GM21390 (cell line): ENCODE data around the gene CD40LG.

ENCODE experiments used
- ATAC-seq: cut with Tn5 transposase; IDR thresholded peaks from one replicate; pipeline ENCODE4 v1.9.1; 2021; ENCODE audit not compliant: unreplicated experiment

CD40LG gene

DNA sequence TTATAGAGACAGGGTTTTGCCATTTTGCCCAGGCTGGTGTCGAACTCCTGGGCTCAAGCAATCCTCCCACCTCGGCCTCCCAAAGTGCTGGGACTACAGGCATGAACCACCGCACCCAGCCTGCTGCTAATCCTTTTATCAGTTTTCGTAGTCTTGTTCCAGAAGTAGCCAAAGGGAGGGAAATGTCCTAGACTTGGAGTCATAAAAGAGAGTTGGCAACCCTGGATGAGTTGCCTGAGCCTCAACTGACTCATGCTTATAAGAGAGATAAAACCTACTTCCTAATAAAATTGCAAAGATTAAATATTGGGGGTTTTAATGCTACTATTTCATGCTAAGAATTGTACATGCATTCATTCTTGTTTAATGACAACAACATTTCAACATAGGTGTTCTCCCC is 44.3 kb downstream of the CD40LG start:
- ATAC-seq: no peak

DNA sequence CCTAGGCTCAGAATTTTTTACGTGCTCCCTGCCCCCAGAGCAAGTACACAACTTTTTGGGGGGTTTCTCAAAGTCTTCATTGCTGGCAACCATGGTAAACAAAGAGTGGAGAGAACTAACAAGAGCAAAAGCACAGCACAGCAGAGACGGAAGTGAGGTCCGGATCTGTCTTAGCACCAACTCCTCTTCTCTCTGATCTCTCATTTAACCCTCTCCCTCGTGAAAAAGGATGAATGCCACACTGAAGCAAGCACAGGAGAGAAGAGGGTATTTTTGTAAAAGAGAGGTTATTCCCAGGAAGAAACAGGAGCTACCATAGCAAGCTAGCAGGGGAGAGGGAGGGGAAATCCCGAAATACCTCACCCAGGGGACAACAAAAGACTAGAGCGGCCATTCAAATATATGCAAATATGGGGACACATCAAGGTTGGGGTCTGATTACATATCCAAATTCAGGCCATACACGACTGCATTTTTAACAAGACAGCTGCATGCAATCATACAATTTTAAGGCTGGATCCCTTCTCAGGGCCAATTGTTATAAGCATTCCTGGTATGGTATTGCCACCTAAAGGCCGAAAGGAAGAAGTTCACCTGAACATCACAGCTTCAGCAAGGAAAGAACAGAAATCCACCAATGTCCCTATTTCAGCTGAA is 46.6 kb downstream of the CD40LG start:
- ATAC-seq: peak; percentile 62

DNA sequence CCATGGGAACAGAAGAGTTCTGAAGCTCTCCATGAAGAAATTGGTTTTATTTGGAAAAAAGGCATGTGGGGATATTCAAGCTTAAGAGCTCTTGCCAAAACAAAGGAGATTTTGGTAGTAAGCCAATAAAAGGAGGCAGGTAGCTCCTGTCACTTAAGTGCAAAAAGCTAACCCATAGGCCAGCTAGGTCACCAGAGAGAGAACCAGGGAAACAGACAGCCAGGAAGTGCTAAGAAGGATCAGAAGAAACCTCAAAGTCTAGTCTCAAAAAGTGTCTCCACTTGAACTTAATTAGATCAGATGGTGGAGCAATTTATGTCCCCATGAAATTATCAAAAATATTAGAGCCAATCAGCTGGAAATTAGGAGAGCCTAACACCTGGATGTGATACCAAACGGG is 49.2 kb downstream of the CD40LG start:
- ATAC-seq: no peak

DNA sequence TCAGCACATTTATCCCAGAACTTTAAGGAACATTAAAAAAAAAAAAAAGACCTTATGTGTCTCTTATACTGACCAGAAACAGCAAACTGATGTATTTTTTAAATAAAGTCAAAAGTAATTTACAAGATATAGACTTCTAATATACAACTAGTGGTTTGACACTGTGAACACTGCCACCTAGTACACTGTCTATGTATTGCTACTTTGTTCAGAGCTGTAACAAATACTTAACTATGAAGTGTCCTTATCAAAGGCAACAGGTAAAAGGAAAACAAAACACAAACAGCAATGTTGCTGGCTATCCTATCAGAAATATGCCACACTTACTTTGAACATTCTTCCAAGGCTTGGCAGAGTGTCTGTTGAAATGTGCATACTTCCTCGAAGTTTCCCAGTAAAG is 60.4 kb downstream of the CD40LG start:
- ATAC-seq: no peak
